GM20000 (cell line): ENCODE measurements around the gene SMAD5.

Source experiments
- DNase-seq: peaks from one replicate; pipeline ENCODE4 v3.0.0; 2012; ENCODE audit warnings: low spot score
- TF ChIP-seq, protein P1 (sequence below): IDR thresholded peaks from 2 replicates; pipeline ENCODE4 v1.5.1; 2012; ENCODE audit warnings: mild to moderate bottlenecking, control low read depth; ENCODE audit errors: extremely low read depth, missing control alignments

Gene SMAD5

GRCh38 chr5:136195971-136196820 lies 63.6 kb downstream of the SMAD5 start:
- no peak for DNase-seq

GRCh38 chr5:136197462-136198142 lies 65.0 kb downstream of the SMAD5 start:
- TF ChIP-seq, protein P1, sequence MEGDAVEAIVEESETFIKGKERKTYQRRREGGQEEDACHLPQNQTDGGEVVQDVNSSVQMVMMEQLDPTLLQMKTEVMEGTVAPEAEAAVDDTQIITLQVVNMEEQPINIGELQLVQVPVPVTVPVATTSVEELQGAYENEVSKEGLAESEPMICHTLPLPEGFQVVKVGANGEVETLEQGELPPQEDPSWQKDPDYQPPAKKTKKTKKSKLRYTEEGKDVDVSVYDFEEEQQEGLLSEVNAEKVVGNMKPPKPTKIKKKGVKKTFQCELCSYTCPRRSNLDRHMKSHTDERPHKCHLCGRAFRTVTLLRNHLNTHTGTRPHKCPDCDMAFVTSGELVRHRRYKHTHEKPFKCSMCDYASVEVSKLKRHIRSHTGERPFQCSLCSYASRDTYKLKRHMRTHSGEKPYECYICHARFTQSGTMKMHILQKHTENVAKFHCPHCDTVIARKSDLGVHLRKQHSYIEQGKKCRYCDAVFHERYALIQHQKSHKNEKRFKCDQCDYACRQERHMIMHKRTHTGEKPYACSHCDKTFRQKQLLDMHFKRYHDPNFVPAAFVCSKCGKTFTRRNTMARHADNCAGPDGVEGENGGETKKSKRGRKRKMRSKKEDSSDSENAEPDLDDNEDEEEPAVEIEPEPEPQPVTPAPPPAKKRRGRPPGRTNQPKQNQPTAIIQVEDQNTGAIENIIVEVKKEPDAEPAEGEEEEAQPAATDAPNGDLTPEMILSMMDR, result no peak
- DNase-seq, result no peak

More at GRCh38 chr5:136195971-136196820, 63.6 kb downstream of the SMAD5 start:
- TF ChIP-seq, protein P1, result no peak

- TF ChIP-seq, protein P1, result no peak
- no peak for DNase-seq
These were observed 65.8 kb downstream of the SMAD5 start for GRCh38 chr5:136198453-136198852.

DNA sequence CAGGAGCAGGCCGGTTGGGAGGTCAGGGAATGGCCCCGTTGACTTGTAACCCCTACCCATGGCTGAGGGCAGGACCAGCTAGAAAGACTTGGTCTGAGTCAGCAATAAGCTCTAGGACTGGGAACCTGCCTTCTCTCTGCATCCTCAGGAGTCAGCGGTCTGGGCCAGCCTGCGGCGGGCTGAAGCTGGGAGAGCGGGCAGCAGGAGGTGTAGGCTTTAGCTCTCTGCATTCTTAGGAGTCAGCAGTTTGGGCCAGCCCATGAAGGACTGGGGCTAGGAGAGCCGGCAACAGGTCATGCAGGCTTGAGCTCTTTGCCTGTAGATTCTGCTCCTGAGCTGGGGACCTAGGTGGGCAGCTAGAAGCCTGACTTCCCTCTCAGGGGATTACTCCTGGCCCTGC lies 66.8 kb downstream of the SMAD5 start:
- TF ChIP-seq, protein P1, result no peak
- DNase-seq, result no peak

DNA sequence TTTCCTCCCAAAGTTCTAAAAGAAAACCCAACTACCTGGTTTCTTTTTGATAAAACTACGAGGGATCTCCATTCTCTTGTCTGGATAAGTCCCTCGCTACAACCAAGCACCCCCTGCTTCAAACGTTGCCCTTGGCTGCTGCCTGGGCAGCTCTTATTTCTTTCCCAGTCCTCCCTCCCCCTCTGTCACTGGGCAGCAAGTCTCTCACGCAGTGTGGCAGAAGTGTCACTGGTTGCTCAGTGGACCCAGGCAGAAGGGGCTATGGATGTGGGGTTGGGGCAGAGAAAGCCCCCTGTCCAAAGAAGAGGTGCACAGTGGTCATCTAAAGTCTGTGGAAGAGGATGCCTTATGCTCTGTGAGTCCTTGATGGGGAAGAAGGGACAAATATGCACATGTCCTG lies 67.5 kb downstream of the SMAD5 start:
- TF ChIP-seq, protein P1, result no peak
- DNase-seq, result no peak

- no peak for DNase-seq
- TF ChIP-seq, protein P1, result no peak
These were observed 68.1 kb downstream of the SMAD5 start for GRCh38 chr5:136200761-136201160.

DNA sequence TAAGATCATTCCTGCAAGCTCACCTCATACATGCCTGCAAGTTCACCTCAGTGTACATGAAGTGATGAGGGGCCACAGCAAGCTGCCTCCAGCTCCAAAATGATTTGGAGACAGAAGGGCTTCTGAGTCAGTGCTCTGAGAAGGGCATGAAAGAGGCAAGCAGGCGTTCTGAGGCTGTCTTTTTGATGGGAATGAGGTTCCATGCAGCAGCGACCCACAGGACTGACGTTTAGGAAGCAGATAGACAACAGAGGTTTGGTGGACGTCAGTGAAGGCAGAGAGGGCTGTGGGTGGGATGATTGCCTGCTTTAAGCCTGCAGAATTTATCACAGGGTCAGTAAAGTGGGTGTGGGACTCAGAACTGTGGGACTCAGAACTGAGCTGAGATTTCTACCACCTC lies 69.2 kb downstream of the SMAD5 start:
- TF ChIP-seq, protein P1, result no peak
- no peak for DNase-seq
